Measurements from ENCODE around the gene MT3. TPM values are rescaled to one million over a fixed set of nuclear protein-coding genes. Genes with fewer than 3 reads are reported as not detected.

MT3 gene
- total RNA-seq, 1 donor from 2014 or later, result not detected

GRCh38 chr16:56640076-56640475 lies 50.7 kb downstream of the MT3 start:
- H3K9ac ChIP-seq, result no peak overlapping the region
- no peaks in the 10 kb centered on the region for H3K36me3 ChIP-seq
- Mint-ChIP-seq H3K4me1 (peaks cover 12% of the 10 kb centered on the region), H3K9me3 (no peaks in the 10 kb centered on the region), H3K4me3 (no peak overlapping the region), H3K27ac (no peak overlapping the region), H3K36me3 (no peaks in the 10 kb centered on the region), H3K27me3 (ENCODE audit: insufficient read depth, low read depth) (peaks cover 93% of the 10 kb centered on the region)
- H3K4me1 ChIP-seq, result peaks cover 4% of the 10 kb centered on the region
- H3K27ac ChIP-seq, result no peak overlapping the region
- TF ChIP-seq CTCF (IDR thresholded peaks at IDR 0.05), result no peak
- no peak for TF ChIP-seq EZH2 (IDR thresholded peaks at IDR 0.05)
- no peak for TF ChIP-seq EZH2phosphoT487 (IDR thresholded peaks at IDR 0.05)
- no peaks in the 10 kb centered on the region for H3K79me2 ChIP-seq (ENCODE audit: low read depth)
- peaks cover 100% of the 10 kb centered on the region for H3K27me3 ChIP-seq
- H2AFZ ChIP-seq (replicated peaks), result no peak overlapping the region
- H3K4me3 ChIP-seq, result no peak overlapping the region
- H3F3A ChIP-seq (ENCODE audit: low read depth), result no peaks in the 10 kb centered on the region
- H3K4me2 ChIP-seq, result no peak overlapping the region
- peaks cover 56% of the 10 kb centered on the region for H4K20me1 ChIP-seq (ENCODE audit: low read depth)
- no peaks in the 10 kb centered on the region for H3K9me3 ChIP-seq (ENCODE audit: low read depth)
- DNase-seq (ENCODE audit: low spot score), result no peak

Other genes starting within 250 kb of the MT3 start
- 38.7 and 51.3 TPM in 2 replicates for gene AMFR, start 164.0 kb upstream of the MT3 start, total RNA-seq (ENCODE audit: low replicate concordance)
- 165 and 256 TPM in 2 replicates for gene NUDT21, start 138.2 kb upstream of the MT3 start, total RNA-seq (ENCODE audit: low replicate concordance)
- 65.8 and 73.4 TPM in 2 replicates for gene OGFOD1, start 138.0 kb upstream of the MT3 start, total RNA-seq (ENCODE audit: low replicate concordance)
- 47.8 and 64.5 TPM in 2 replicates for gene BBS2, start 69.5 kb upstream of the MT3 start, total RNA-seq (ENCODE audit: low replicate concordance)
- not detected in 2 replicates for gene MT4, start 24.5 kb upstream of the MT3 start, total RNA-seq (ENCODE audit: low replicate concordance)
- 1.3 TPM in 1 of 2 replicates, not detected in the other for gene MT2A, start 19.1 kb downstream of the MT3 start, total RNA-seq (ENCODE audit: low replicate concordance)
- gene MT1E, start 36.3 kb downstream of the MT3 start, total RNA-seq (ENCODE audit: low replicate concordance), result 1.9 and 2.4 TPM in 2 replicates
- gene MT1M, start 43.1 kb downstream of the MT3 start, total RNA-seq (ENCODE audit: low replicate concordance), result not detected in 2 replicates
- not detected in 2 replicates for gene MT1A, start 49.1 kb downstream of the MT3 start, total RNA-seq (ENCODE audit: low replicate concordance)
- gene MT1B, start 62.4 kb downstream of the MT3 start, total RNA-seq (ENCODE audit: low replicate concordance), result not detected in 2 replicates
- gene MT1F, start 68.4 kb downstream of the MT3 start, total RNA-seq (ENCODE audit: low replicate concordance), result 1.1 TPM in 1 of 2 replicates, not detected in the other
- gene MT1G, start 78.5 kb downstream of the MT3 start, total RNA-seq (ENCODE audit: low replicate concordance), result 2.6 TPM in 1 of 2 replicates, not detected in the other
- gene MT1H, start 80.3 kb downstream of the MT3 start, total RNA-seq (ENCODE audit: low replicate concordance), result not detected in 2 replicates
- 4.4 TPM in 1 of 2 replicates, not detected in the other for gene MT1X, start 92.9 kb downstream of the MT3 start, total RNA-seq (ENCODE audit: low replicate concordance)
- 116 and 128 TPM in 2 replicates for gene NUP93, start 140.6 kb downstream of the MT3 start, total RNA-seq (ENCODE audit: low replicate concordance)

Data from neural progenitor cell (in vitro differentiated cells).